ENCODE results near the gene SPEF1.

DNA sequence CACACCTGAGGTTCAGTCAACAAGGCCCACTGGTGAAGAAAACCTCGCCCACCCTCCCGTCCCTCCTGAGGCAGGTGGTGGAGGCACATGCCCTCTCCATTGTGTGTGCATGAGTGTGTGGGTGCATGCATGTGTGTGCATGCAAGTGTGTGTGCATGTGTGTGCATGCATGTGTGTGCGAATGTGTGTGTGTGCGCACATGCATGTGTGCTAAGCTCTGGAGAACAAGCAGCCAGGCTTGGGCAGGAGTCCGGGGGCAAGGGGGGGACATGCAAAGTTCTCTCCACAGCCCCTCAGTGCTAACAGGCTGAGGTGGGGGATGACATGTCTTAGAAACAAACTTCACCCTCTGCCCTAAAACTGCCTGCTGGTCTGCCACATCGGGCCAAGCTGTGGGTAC lies 51.9 kb downstream of the SPEF1 start:
- TF ChIP-seq POLR2AphosphoS5 (IDR thresholded peaks at IDR 0.05; ENCODE audit: low read length): no peak
- TF ChIP-seq, protein P1, sequence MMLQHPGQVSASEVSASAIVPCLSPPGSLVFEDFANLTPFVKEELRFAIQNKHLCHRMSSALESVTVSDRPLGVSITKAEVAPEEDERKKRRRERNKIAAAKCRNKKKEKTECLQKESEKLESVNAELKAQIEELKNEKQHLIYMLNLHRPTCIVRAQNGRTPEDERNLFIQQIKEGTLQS (IDR thresholded peaks at IDR 0.05; ENCODE audit: borderline replicate concordance, extremely low read depth, low read depth, low read length): no peak
- no peak for TF ChIP-seq SUZ12 (IDR thresholded peaks at IDR 0.05; ENCODE audit: unreplicated experiment)
- TF ChIP-seq SP1 (IDR thresholded peaks at IDR 0.05; ENCODE audit: low read depth, low read length): no peak
- TF ChIP-seq, protein P2, sequence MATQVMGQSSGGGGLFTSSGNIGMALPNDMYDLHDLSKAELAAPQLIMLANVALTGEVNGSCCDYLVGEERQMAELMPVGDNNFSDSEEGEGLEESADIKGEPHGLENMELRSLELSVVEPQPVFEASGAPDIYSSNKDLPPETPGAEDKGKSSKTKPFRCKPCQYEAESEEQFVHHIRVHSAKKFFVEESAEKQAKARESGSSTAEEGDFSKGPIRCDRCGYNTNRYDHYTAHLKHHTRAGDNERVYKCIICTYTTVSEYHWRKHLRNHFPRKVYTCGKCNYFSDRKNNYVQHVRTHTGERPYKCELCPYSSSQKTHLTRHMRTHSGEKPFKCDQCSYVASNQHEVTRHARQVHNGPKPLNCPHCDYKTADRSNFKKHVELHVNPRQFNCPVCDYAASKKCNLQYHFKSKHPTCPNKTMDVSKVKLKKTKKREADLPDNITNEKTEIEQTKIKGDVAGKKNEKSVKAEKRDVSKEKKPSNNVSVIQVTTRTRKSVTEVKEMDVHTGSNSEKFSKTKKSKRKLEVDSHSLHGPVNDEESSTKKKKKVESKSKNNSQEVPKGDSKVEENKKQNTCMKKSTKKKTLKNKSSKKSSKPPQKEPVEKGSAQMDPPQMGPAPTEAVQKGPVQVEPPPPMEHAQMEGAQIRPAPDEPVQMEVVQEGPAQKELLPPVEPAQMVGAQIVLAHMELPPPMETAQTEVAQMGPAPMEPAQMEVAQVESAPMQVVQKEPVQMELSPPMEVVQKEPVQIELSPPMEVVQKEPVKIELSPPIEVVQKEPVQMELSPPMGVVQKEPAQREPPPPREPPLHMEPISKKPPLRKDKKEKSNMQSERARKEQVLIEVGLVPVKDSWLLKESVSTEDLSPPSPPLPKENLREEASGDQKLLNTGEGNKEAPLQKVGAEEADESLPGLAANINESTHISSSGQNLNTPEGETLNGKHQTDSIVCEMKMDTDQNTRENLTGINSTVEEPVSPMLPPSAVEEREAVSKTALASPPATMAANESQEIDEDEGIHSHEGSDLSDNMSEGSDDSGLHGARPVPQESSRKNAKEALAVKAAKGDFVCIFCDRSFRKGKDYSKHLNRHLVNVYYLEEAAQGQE (IDR thresholded peaks at IDR 0.05; ENCODE audit: low read depth, low read length): no peak
- TF ChIP-seq SRF (IDR thresholded peaks at IDR 0.05; ENCODE audit: low read depth in 2 of 2, low read length in 2 of 2): no peak
- no peak for TF ChIP-seq ZZZ3 (IDR thresholded peaks at IDR 0.05; ENCODE audit: control insufficient read depth, insufficient read length, low read depth)
- TF ChIP-seq, protein P3, sequence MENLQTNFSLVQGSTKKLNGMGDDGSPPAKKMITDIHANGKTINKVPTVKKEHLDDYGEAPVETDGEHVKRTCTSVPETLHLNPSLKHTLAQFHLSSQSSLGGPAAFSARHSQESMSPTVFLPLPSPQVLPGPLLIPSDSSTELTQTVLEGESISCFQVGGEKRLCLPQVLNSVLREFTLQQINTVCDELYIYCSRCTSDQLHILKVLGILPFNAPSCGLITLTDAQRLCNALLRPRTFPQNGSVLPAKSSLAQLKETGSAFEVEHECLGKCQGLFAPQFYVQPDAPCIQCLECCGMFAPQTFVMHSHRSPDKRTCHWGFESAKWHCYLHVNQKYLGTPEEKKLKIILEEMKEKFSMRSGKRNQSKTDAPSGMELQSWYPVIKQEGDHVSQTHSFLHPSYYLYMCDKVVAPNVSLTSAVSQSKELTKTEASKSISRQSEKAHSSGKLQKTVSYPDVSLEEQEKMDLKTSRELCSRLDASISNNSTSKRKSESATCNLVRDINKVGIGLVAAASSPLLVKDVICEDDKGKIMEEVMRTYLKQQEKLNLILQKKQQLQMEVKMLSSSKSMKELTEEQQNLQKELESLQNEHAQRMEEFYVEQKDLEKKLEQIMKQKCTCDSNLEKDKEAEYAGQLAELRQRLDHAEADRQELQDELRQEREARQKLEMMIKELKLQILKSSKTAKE (IDR thresholded peaks at IDR 0.05; ENCODE audit: low read depth, poor library complexity, severe bottlenecking): no peak
- TF ChIP-seq, protein P4, sequence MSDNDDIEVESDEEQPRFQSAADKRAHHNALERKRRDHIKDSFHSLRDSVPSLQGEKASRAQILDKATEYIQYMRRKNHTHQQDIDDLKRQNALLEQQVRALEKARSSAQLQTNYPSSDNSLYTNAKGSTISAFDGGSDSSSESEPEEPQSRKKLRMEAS (IDR thresholded peaks at IDR 0.05; ENCODE audit: low read depth, low read length): no peak
- TF ChIP-seq, protein P5, sequence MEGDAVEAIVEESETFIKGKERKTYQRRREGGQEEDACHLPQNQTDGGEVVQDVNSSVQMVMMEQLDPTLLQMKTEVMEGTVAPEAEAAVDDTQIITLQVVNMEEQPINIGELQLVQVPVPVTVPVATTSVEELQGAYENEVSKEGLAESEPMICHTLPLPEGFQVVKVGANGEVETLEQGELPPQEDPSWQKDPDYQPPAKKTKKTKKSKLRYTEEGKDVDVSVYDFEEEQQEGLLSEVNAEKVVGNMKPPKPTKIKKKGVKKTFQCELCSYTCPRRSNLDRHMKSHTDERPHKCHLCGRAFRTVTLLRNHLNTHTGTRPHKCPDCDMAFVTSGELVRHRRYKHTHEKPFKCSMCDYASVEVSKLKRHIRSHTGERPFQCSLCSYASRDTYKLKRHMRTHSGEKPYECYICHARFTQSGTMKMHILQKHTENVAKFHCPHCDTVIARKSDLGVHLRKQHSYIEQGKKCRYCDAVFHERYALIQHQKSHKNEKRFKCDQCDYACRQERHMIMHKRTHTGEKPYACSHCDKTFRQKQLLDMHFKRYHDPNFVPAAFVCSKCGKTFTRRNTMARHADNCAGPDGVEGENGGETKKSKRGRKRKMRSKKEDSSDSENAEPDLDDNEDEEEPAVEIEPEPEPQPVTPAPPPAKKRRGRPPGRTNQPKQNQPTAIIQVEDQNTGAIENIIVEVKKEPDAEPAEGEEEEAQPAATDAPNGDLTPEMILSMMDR (IDR thresholded peaks at IDR 0.05 in 2 of 3, conservative IDR thresholded peaks at IDR 0.05 in 1 of 3; ENCODE audit: control insufficient read depth in 2 of 3, extremely low read depth in 1 of 3, insufficient read depth in 1 of 3, low read depth in 3 of 3, low read length in 3 of 3): no peak
